Neuronal stem cell (in vitro differentiated cells): ENCODE data around the gene ZNF785.

Experiments used
- DNase-seq: peaks from one replicate; pipeline ENCODE4 v3.0.0-alpha.2; 2013; ENCODE audit warnings: low spot score
- H2AFZ ChIP-seq: one replicate; pipeline ENCODE4 v1.6.1; 2013; ENCODE audit warnings: mild to moderate bottlenecking, low read length, inconsistent platforms
- H2AK5ac ChIP-seq: 2 replicates; pipeline ENCODE4 v1.6.1; 2013; ENCODE audit warnings: low read depth, mild to moderate bottlenecking, inconsistent platforms, low read length, moderate library complexity, mixed read lengths
- H2BK120ac ChIP-seq: 2 replicates; pipeline ENCODE4 v1.6.1; 2013; ENCODE audit warnings: low read depth, mild to moderate bottlenecking, inconsistent platforms, low read length, moderate library complexity, mixed read lengths
- H2BK12ac ChIP-seq: one replicate; pipeline ENCODE4 v1.6.1; 2013; ENCODE audit warnings: low read length, inconsistent platforms
- H2BK15ac ChIP-seq: 2 replicates; pipeline ENCODE4 v1.6.1; 2013; ENCODE audit warnings: mild to moderate bottlenecking, low read length, inconsistent platforms, mixed read lengths
- H2BK5ac ChIP-seq: one replicate; pipeline ENCODE4 v1.6.1; 2013; ENCODE audit warnings: inconsistent platforms, mild to moderate bottlenecking, low read length, moderate library complexity
- H3K14ac ChIP-seq: one replicate; pipeline ENCODE4 v1.6.1; 2013; ENCODE audit warnings: low read length, inconsistent platforms
- H3K18ac ChIP-seq: 2 replicates; pipeline ENCODE4 v1.6.1; 2013; ENCODE audit warnings: low read length, inconsistent platforms
- H3K23ac ChIP-seq: 2 replicates; pipeline ENCODE4 v1.6.1; 2013; ENCODE audit warnings: low read depth, mild to moderate bottlenecking, mixed read lengths, low read length, inconsistent platforms; ENCODE audit not compliant: poor library complexity
- H3K27ac ChIP-seq: replicated peaks from 3 replicates; pipeline ENCODE4 v1.5.1; 2013; ENCODE audit warnings: low read length, inconsistent platforms
- H3K27me3 ChIP-seq, 3 experiments: 2 replicates each; pipeline ENCODE4 v1.6.1; 2013; ENCODE audit warnings: low read length in 3 of 3, mild to moderate bottlenecking in 2 of 3, inconsistent platforms in 1 of 3, low read depth in 1 of 3, mixed read lengths in 1 of 3, moderate library complexity in 1 of 3; ENCODE audit not compliant: control insufficient read depth in 3 of 3, insufficient read depth in 3 of 3
- H3K36me3 ChIP-seq, 2 donors: replicated peaks in 1 of 2; 2 replicates each; pipeline ENCODE4 v1.6.1; 2013; ENCODE audit warnings: low read length in 2 of 2; ENCODE audit not compliant: control insufficient read depth in 2 of 2, insufficient read depth in 2 of 2
- H3K4ac ChIP-seq: 2 replicates; pipeline ENCODE4 v1.6.1; 2013; ENCODE audit warnings: inconsistent platforms, mild to moderate bottlenecking, low read length, moderate library complexity
- H3K4me1 ChIP-seq, 2 donors: 1 replicate in 1 of 2; 2 replicates in 1 of 2; pipeline ENCODE4 v1.6.1; 2013; ENCODE audit warnings: low read length in 2 of 2, low read depth in 1 of 2; ENCODE audit not compliant: control insufficient read depth in 2 of 2, insufficient read depth in 1 of 2
- H3K4me2 ChIP-seq: one replicate; pipeline ENCODE4 v1.6.1; 2013; ENCODE audit warnings: mild to moderate bottlenecking, low read length, inconsistent platforms; ENCODE audit not compliant: insufficient read depth, poor library complexity, severe bottlenecking
- H3K4me3 ChIP-seq, 2 donors: 2 replicates each; pipeline ENCODE4 v1.5.1; 2013; ENCODE audit warnings: low read length in 2 of 2, mild to moderate bottlenecking in 2 of 2, inconsistent platforms in 1 of 2, moderate library complexity in 1 of 2
- H3K79me1 ChIP-seq: one replicate; pipeline ENCODE4 v1.6.1; 2013; ENCODE audit warnings: low read depth, mild to moderate bottlenecking, inconsistent platforms, low read length, moderate library complexity
- H3K9ac ChIP-seq: one replicate; pipeline ENCODE4 v1.6.1; 2013; ENCODE audit warnings: mild to moderate bottlenecking, low read depth, low read length, inconsistent platforms; ENCODE audit not compliant: poor library complexity
- H3K9me3 ChIP-seq, 2 donors: replicated peaks in 1 of 2; 2 replicates each; pipeline versions ENCODE3 to v1.6.1; 2013; ENCODE audit warnings: low read length in 2 of 2, mild to moderate bottlenecking in 2 of 2, inconsistent platforms in 1 of 2, low read depth in 1 of 2, mixed read lengths in 1 of 2, moderate library complexity in 1 of 2; ENCODE audit not compliant: control insufficient read depth in 2 of 2, insufficient read depth in 1 of 2
- H4K8ac ChIP-seq: one replicate; pipeline ENCODE4 v1.6.1; 2013; ENCODE audit warnings: low read depth, mild to moderate bottlenecking, inconsistent platforms, low read length, moderate library complexity
- H4K91ac ChIP-seq: one replicate; pipeline ENCODE4 v1.6.1; 2013; ENCODE audit warnings: low read length, low read depth, mild to moderate bottlenecking, inconsistent platforms; ENCODE audit not compliant: poor library complexity
- WGBS, 2 donors: extraction: QIAGEN DNeasy Blood & Tissue Kit; methylation state at CpG; one replicate each; pipeline ENCODE4 v1.1.7; 2013; ENCODE audit warnings: missing lambda C conversion rate in 2 of 2, mixed read lengths in 1 of 2; ENCODE audit not compliant: insufficient read length in 2 of 2, insufficient replicate concordance in 1 of 2; ENCODE audit errors: extremely low coverage in 2 of 2; 5-methylcytosine and 5-hydroxymethylcytosine counted together

ZNF785 gene

DNA sequence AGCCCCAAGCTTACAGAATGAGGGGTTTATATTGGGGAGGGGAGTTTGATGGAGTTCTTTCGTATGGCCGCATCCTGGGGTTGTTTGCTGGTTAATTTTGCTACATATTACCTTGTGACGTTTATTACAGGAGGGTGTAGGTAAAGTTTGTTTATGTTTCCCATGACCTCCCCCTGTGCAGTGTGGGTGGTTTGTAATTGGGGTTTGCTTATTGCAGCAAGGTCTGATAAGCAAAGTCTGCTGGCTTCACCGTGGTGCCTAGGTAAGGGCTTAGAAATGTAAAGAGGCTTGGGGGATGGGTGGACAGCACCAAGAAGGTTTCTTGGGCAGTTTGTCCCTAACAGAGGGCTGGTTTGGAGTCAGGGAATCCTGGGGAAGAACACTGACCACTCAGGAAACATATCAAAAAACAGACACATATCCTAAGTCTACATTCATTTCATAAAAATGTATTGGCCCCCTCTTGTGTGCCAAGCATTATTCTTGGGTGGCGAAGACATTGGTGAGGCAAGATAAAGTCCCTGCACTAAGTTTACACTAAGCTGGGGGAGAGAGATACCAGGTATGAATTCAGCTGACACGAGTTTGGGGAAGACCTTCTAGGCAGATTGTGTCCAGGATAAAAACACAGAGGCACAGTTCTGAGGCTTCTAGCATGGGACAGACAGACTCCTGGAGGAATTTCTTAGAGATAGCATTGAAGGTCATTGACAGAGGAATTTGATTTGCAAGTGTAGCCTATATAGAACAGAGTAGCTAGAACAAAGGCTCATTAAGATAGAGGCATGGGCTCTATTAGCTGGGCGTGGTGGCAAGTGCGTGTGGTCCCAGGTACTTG, 36.9 kb downstream of the ZNF785 start:
- Histone ChIP-seq H3K9me3 (no peaks in the 10 kb centered on the region), H3K4me3 (no peak overlapping the region), H2BK5ac (no peak overlapping the region), H3K4me1 (peaks cover 0 to 3% of the 10 kb centered on the region in 2 donors), H3K79me1 (peaks cover 2% of the 10 kb centered on the region), H3K9ac (no peak overlapping the region), H3K27me3 (no peaks in the 10 kb centered on the region), H3K4ac (no peak overlapping the region), H2AFZ (no peak overlapping the region), H3K14ac (no peak overlapping the region), H3K4me2 (no peak overlapping the region), H3K23ac (no peak overlapping the region), H3K36me3 (peaks cover 1 to 10% of the 10 kb centered on the region in 2 donors), H2BK15ac (no peak overlapping the region), H2BK12ac (no peak overlapping the region), H2AK5ac (no peak overlapping the region), H3K18ac (no peak overlapping the region), H4K91ac (no peak overlapping the region), H3K27ac (no peak overlapping the region), H4K8ac (no peak overlapping the region), H2BK120ac (no peak overlapping the region)
- no peak for DNase-seq
- WGBS, 2 donors: no CpG with 5 or more reads among the region's 8 CpGs

DNA sequence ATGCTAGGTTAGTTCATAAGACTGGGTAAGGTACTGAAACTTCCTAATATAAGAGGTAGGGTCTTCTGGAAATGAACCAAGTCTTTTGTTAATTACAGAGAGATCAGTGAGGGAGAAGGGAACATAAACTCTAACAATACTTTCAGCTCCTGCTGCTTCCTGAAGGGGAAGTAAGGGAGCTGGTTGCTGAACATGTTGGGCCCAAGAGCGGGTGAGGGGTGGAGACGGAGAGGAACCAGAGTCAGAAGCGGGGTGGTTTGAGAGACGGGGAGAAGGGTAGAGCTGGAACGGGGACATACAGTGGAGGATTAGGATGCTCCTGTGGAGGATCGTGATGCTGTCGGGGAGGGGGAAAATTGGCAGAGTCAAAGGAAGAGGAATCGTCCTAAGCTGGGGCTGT, 39.4 kb downstream of the ZNF785 start:
- Histone ChIP-seq H2BK120ac (no peak overlapping the region), H4K8ac (no peak overlapping the region), H3K9me3 (no peaks in the 10 kb centered on the region), H3K27ac (no peak overlapping the region), H3K14ac (no peak overlapping the region), H3K23ac (no peak overlapping the region), H2BK12ac (no peak overlapping the region), H2AFZ (peak overlapping the region; percentile 18), H3K4me1 (peaks cover 6 to 13% of the 10 kb centered on the region in 2 donors), H3K9ac (no peak overlapping the region), H3K18ac (no peak overlapping the region), H2AK5ac (no peak overlapping the region), H2BK5ac (no peak overlapping the region), H3K79me1 (no peaks in the 10 kb centered on the region), H3K4me3 (no peak overlapping the region), H3K4me2 (no peak overlapping the region), H4K91ac (no peak overlapping the region), H3K4ac (no peak overlapping the region), H3K36me3 (no peaks in the 10 kb centered on the region), H3K27me3 (no peaks in the 10 kb centered on the region), H2BK15ac (no peak overlapping the region)
- no peak for DNase-seq
- WGBS, 2 donors: no CpG with 5 or more reads among the region's 8 CpGs

DNA sequence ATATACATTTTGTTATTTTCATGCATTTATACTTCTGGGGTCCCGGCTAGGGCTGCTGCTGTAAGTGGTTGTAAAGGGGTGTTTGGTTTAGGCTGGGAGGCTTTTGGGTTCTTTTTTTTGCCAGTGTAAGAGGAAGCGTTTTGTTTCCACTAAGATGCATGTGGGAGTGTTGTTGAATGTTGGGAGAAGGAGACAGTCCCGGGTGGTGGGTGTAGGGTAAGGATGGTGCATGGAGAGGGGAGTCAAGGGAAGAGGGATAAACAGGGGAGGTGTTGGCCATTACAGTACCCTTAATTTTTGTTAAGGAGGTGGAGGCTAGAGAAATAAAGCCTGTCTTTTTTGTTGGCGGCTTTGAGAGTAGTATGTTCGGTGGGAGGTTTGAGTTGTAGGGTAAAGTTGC, 42.4 kb downstream of the ZNF785 start:
- DNase-seq: no peak
- H4K91ac ChIP-seq: no peak overlapping the region
- H3K18ac ChIP-seq: no peak overlapping the region
- H3K79me1 ChIP-seq: no peaks in the 10 kb centered on the region
- no peak overlapping the region for H3K9ac ChIP-seq
- no peak overlapping the region for H3K4ac ChIP-seq
- H3K27ac ChIP-seq: no peak overlapping the region
- H3K9me3 ChIP-seq: no peaks in the 10 kb centered on the region
- no peak overlapping the region for H2BK12ac ChIP-seq
- H3K4me2 ChIP-seq: no peak overlapping the region
- no peaks in the 10 kb centered on the region for H3K27me3 ChIP-seq
- no peaks in the 10 kb centered on the region for H3K36me3 ChIP-seq
- no peak overlapping the region for H2AFZ ChIP-seq
- no CpG with 5 or more reads among the region's 5 CpGs for WGBS, 2 donors
- no peak overlapping the region for H2BK5ac ChIP-seq
- H2BK120ac ChIP-seq: no peak overlapping the region
- H2AK5ac ChIP-seq: no peak overlapping the region
- H2BK15ac ChIP-seq: no peak overlapping the region
- H3K23ac ChIP-seq: no peak overlapping the region
- no peak overlapping the region for H3K14ac ChIP-seq
- H4K8ac ChIP-seq: no peak overlapping the region
- H3K4me3 ChIP-seq: no peak overlapping the region
- H3K4me1 ChIP-seq: peaks cover 6 to 13% of the 10 kb centered on the region in 2 donors

DNA sequence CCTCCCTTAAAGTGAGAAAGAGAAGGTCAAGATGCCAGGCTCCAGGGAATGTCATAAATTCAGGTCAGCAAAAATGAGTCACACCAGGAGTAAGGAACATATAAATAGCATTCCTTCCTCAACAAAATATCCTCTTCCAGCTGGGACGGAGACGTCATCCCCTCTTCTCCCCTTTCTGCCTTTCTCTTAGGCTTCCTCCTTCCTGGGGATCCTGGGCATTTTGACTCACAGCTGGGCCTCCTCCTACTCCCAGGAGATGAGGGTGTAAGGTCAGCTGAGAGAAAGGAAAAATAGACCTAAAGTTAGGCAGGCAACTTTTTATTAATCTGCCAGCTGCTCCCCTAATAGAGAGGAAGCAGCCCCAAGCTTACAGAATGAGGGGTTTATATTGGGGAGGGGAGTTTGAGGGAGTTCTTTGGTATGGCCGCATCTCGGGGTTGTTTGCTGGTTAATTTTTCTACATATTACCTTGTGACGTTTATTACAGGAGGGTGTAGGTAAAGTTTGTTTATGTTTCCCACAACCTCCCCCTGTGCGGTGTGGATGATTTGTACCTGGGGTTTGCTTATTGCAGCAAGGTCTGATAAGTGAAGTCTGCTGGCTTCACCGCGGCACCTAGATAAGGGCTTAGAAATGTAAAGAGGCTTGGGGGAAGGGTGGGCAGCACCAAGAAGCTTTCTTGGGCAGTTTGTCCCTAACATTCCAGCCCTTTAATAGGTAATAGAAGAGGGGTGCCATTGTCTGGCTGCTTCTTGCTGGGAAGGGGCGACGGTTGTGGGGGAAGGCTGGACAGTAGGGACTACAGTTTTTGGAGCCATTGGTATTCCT, 43.8 kb downstream of the ZNF785 start:
- H3K27ac ChIP-seq: no peak overlapping the region
- H3K79me1 ChIP-seq: no peaks in the 10 kb centered on the region
- DNase-seq: no peak
- H3K4me1 ChIP-seq: peaks cover 6 to 13% of the 10 kb centered on the region in 2 donors
- no peaks in the 10 kb centered on the region for H3K36me3 ChIP-seq
- no peak overlapping the region for H3K23ac ChIP-seq
- H3K27me3 ChIP-seq: no peaks in the 10 kb centered on the region
- no peak overlapping the region for H2BK15ac ChIP-seq
- H4K8ac ChIP-seq: no peak overlapping the region
- no peaks in the 10 kb centered on the region for H3K9me3 ChIP-seq
- no peak overlapping the region for H4K91ac ChIP-seq
- peak overlapping the region; percentile 2 for H3K4me2 ChIP-seq
- no peak overlapping the region for H3K4me3 ChIP-seq
- no peak overlapping the region for H2BK5ac ChIP-seq
- no peak overlapping the region for H2AK5ac ChIP-seq
- no peak overlapping the region for H3K18ac ChIP-seq
- no peak overlapping the region for H2BK120ac ChIP-seq
- no peak overlapping the region for H2BK12ac ChIP-seq
- no CpG with 5 or more reads among the region's 10 CpGs for WGBS, 2 donors
- no peak overlapping the region for H3K9ac ChIP-seq
- H3K14ac ChIP-seq: no peak overlapping the region
- H2AFZ ChIP-seq: peak overlapping the region; percentile 72
- H3K4ac ChIP-seq: no peak overlapping the region
